Epithelial cell of esophagus (primary cell): ENCODE measurements around the gene NAT16.
A peak's percentile ranks its signal among the peaks of the same experiment; 100 is the strongest.

Experiments used
- DNase-seq: peaks from one replicate; pipeline ENCODE4 v3.0.0; 2010; ENCODE audit warnings: low read depth
- H3K4me3 ChIP-seq: 2 replicates; pipeline ENCODE4 v1.5.1; 2011; ENCODE audit warnings: mild to moderate bottlenecking, low read length, control low read depth
- TF ChIP-seq, protein P1 (sequence below): IDR thresholded peaks from 2 replicates; pipeline ENCODE4 v1.5.1; 2011; ENCODE audit warnings: low read depth, mild to moderate bottlenecking, low read length, control low read depth, inconsistent platforms; ENCODE audit not compliant: insufficient read depth; ENCODE audit errors: missing control alignments

NAT16 gene

DNA sequence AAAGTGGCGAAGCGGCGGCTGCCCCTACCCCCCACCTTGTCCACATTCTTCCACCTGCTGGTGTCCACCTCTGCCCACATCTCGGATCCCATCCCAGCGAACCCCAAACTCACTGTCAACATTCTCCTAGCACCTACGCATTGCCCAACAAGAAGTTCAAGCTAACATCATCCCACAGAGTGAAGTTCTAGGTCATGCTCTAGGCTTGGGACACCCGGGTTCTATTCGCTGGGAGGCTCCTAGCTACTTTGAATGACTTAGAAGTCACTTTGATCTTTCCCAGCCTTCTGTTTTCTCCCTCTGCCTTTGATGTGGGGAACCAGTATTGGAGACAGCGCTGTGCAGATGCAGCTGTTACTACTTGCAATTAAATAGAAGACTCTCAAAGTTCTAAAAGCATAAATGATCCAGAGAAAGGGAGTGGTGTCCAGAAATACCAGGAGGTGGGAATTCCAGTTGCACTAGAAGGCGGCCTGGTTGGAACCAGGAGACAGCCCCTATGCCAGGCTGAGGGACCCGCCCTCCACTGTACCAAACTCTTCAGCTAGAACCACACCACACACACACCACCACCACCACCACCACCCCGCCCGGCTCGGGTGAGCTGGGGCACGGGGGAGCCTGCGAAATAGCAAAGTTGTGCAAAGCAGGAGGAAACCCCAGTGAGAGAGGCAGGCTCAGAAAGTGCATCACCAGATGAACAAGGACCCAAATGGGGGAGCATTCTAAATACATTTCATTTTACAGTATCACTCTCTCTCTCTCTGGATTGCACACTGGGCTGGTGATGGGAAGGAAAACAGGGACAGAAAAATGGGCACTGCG, 9.3 kb downstream of the NAT16 start:
- no peak overlapping the region for H3K4me3 ChIP-seq
- TF ChIP-seq, protein P1, sequence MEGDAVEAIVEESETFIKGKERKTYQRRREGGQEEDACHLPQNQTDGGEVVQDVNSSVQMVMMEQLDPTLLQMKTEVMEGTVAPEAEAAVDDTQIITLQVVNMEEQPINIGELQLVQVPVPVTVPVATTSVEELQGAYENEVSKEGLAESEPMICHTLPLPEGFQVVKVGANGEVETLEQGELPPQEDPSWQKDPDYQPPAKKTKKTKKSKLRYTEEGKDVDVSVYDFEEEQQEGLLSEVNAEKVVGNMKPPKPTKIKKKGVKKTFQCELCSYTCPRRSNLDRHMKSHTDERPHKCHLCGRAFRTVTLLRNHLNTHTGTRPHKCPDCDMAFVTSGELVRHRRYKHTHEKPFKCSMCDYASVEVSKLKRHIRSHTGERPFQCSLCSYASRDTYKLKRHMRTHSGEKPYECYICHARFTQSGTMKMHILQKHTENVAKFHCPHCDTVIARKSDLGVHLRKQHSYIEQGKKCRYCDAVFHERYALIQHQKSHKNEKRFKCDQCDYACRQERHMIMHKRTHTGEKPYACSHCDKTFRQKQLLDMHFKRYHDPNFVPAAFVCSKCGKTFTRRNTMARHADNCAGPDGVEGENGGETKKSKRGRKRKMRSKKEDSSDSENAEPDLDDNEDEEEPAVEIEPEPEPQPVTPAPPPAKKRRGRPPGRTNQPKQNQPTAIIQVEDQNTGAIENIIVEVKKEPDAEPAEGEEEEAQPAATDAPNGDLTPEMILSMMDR: no peak
- DNase-seq: no peak

DNA sequence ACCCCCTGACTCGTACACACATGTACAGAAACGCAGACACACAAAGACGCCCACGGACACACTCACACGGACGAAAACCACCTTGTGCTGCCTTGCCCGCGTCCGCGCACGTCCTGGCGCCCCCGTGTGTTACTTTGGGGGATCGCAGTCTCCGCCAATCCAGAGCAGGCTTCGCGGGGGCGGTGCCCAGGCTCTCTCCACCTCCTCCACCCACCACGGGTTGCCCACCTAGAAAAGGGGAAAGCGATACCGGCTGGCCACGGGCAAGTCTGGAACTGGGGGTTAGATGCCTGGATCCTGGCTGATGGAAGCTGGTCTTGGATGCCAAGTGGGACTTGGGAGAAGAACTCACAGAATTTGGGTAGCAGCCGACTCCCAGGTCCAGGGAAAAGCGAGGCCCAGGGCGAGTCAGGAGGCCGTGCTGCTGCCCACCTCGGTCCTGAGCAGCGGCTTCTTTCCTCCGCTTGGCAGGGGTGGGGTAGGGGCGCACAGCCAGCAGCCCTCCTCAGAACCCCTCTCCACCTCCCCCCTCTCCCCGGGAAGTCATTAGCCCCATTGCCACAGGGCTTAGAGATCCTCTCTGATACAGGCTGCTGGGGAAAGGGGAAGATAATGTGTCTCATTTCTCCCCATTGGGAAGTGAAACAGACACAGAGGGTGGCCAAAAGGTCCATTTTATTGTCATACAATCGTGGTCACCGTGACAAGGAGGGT, 10.1 kb downstream of the NAT16 start:
- no peak overlapping the region for H3K4me3 ChIP-seq
- TF ChIP-seq, protein P1: peak; percentile 87
- DNase-seq: peak; percentile 63

DNA sequence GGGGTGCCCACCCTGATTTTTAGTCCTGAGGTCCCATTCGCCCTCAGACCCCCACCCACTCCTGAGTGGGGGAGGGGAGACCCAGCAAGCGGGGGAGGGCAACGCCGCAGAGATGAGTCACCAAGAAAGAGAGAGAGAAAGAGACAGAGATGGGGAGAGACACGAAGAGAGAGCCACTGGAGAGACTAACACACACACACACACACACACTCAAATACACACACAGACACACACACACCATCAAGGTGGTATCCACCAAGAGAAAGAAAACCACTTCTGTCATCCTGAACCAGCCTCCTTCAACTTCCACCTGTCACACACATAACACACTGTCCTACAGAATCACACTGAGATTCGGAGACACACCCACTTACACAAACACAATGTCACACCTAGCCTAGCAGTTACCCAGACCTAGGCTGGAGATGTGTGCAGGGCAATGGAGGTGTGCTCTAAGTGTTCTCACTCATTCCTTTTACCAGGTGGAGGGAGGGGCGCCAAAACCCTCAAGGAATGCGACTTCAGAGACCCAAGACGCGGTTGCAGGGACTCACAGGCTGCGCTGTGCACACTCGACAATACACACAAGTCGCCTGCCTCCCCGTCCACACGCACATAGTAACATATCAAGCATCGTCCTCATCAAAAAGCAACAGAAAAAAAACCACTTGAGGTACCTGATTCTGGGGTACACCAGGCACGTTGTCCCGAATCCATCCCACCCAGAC, 10.8 kb downstream of the NAT16 start:
- H3K4me3 ChIP-seq: no peak overlapping the region
- TF ChIP-seq, protein P1: no peak
- no peak for DNase-seq

DNA sequence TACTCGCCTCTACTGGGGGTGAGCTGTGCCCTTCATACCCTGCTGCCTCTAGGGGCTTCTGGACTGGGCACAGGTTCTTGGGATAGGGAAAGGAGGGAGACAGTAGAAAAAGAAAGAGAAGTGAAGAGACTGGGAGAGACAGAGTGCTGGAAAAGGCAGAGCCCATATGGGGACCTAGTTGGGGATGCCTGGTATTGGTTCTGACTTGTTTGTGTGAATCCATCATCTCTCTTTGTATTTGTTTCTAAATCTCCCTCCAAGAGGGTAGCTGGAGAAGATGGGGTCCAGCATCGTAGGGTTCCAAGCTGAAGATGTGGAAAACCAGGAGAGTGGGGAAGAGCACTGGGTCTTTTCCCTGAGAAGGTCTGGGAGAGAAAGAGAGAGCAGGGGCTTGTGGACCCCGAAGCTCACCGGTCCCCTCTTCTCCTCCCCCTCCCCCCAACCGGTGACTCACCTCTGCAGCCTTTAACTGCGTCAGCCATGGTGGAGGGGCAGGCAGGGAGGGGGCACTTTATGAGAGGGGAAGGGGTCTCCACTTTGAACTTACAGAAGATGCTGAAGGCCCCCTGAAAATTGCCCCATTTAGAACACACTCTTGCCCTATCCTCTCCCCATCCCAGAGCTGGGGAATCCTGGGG, 11.6 kb downstream of the NAT16 start:
- TF ChIP-seq, protein P1: no peak
- no peak for DNase-seq
- no peak overlapping the region for H3K4me3 ChIP-seq

DNA sequence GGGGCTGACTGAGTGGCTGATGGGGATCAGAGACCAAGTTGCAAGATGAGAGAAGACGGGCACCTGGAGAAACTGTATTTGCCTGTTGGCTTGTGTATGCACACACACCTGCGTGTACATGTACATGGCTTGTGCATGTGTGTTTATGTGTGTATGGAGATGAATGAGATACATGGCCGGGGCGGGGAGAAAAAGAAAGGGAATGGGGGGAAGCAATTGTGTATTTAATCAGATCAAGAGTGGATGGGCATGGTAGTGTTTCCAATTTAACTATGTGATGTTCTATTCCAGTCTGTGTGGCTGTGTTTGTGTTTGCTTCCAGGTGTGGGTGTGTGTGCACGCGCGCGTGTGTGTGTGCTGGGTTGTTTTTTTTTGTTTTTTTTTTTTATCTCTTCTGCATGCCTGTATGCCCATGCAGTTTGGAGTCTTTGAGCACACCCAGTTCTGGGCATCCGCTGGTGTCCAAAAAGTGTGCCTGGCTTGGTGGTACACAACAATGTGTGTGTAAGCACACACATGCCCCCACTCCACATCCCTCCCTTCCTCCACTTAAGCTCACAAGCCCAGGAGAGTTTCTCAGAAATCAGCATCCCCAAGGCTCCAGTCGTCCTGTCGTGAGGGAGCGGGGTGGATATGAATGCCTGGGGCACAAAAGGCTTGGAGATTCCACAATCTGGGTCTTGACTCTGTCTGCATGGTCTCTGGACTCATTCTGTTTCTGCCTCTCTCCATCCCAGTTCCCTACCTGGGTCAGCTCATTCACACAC, 12.3 kb downstream of the NAT16 start:
- TF ChIP-seq, protein P1: no peak
- DNase-seq: no peak
- no peak overlapping the region for H3K4me3 ChIP-seq
